HepG2 (cell line): ENCODE measurements around the gene PDE4D. TPM values are rescaled to one million over a fixed set of nuclear protein-coding genes. Genes with fewer than 3 reads are reported as not detected.

Experiments used
- DNMT1 ChIP-seq: sonication (generic); formaldehyde crosslinking; IDR thresholded peaks from 2 replicates; pipeline ENCODE4 v1.5.1; 2020; ENCODE audit warnings: mild to moderate bottlenecking, missing genetic modification reagents
- FOXA1 ChIP-seq, 2 experiments: fragments of 450-650 bp in 1 of 2; sonication (generic) in 1 of 2; formaldehyde crosslinking in 1 of 2; IDR thresholded peaks; 2 replicates each; pipeline versions ENCODE4 v1.4.0 to v1.6.1; 2016 to 2020; ENCODE audit warnings: missing genetic modification reagents in 1 of 2
- FOXP1 ChIP-seq, 2 experiments: fragments of 450-650 bp in 1 of 2; IDR thresholded peaks; 2 replicates each; pipeline ENCODE4 v1.6.1; 2017 to 2018; ENCODE audit warnings: antibody characterized with exemption in 1 of 2
- POLR2AphosphoS5 ChIP-seq: IDR thresholded peaks from 2 replicates; pipeline ENCODE4 v1.6.1; 2012; ENCODE audit warnings: low read depth, low read length
- SNAPC5 ChIP-seq: sonication (generic); formaldehyde crosslinking; IDR thresholded peaks from 2 replicates; pipeline ENCODE4 v1.8.1; 2023; ENCODE audit warnings: mild to moderate bottlenecking, missing genetic modification reagents, borderline replicate concordance
- SP1 ChIP-seq, 2 experiments: fragments of 450-650 bp in 1 of 2; sonication (generic) in 1 of 2; formaldehyde crosslinking in 1 of 2; IDR thresholded peaks; 2 replicates each; pipeline versions ENCODE4 v1.4.0 to v1.6.1; 2016 to 2020; ENCODE audit warnings: missing genetic modification reagents in 1 of 2
- TEAD3 ChIP-seq: optimal IDR thresholded peaks from 2 replicates; pipeline ENCODE3; 2016; ENCODE audit warnings: borderline replicate concordance
- TSC22D2 ChIP-seq: sonication (generic); formaldehyde crosslinking; IDR thresholded peaks from 2 replicates; pipeline ENCODE4 v1.5.1; 2020; ENCODE audit warnings: missing genetic modification reagents, mild to moderate bottlenecking, borderline replicate concordance
- ZBTB3 ChIP-seq: sonication (generic); formaldehyde crosslinking; IDR thresholded peaks from 2 replicates; pipeline ENCODE4 v1.4.0; 2020; ENCODE audit warnings: low read depth, mild to moderate bottlenecking, moderate library complexity, missing genetic modification reagents, borderline replicate concordance
- ZNF232 ChIP-seq: sonication (generic); formaldehyde crosslinking; IDR thresholded peaks from 2 replicates; pipeline ENCODE4 v1.4.0; 2020; ENCODE audit warnings: missing genetic modification reagents, borderline replicate concordance
- ZNF276 ChIP-seq: sonication (generic); formaldehyde crosslinking; IDR thresholded peaks from 2 replicates; pipeline ENCODE4 v1.4.0; 2020; ENCODE audit warnings: mild to moderate bottlenecking, low read depth, missing genetic modification reagents
- ZNF720 ChIP-seq: sonication (generic); formaldehyde crosslinking; IDR thresholded peaks from 2 replicates; pipeline ENCODE4 v1.4.0; 2020; ENCODE audit warnings: missing genetic modification reagents
- polyA plus RNA-seq, 8 experiments: library from polyadenylated mRNA; depleted of rRNA in 3 of 8; stranded (reverse) in 7 of 8; unstranded in 1 of 8; fragments of >200 nt; fragmentation: Illumina TruSeq in 4 of 8; extraction: Trizol in 4 of 8; gene quantifications; 2 replicates each; pipeline versions ENCODE4 v1.2.1 to v1.2.3, GENCODE V29; 2011 to 2016; ENCODE audit warnings: low read depth in 4 of 8, missing spikeins in 1 of 8, mixed read lengths in 1 of 8; ENCODE audit not compliant: insufficient read depth in 1 of 8
- total RNA-seq, 5 experiments: library from RNA; depleted of rRNA; stranded (reverse); fragments of >200 nt; fragmentation: Illumina TruSeq; extraction: Trizol; gene quantifications; 2 replicates each; pipeline ENCODE4 v1.2.3, GENCODE V29; 2016; ENCODE audit warnings: low read depth in 1 of 5
- TF ChIP-seq, protein P1 (sequence below): sonication (generic); formaldehyde crosslinking; IDR thresholded peaks from 2 replicates; pipeline ENCODE4 v1.4.0; 2020; ENCODE audit warnings: mild to moderate bottlenecking, missing genetic modification reagents
- TF ChIP-seq, protein P2 (sequence below): sonication (generic); formaldehyde crosslinking; IDR thresholded peaks from 2 replicates; pipeline ENCODE4 v1.4.0; 2020; ENCODE audit warnings: missing genetic modification reagents
- TF ChIP-seq, protein P3 (sequence below): sonication (generic); formaldehyde crosslinking; IDR thresholded peaks from 2 replicates; pipeline ENCODE4 v1.4.0; 2020; ENCODE audit warnings: missing genetic modification reagents; ENCODE audit errors: not compliant biosample characterization

The PDE4D gene
- total and polyA plus RNA-seq, 2 of the 13 experiments (the other 11 are each of a cell fraction or from before 2014, with no cell fraction given): 7.0 to 12.2 TPM

- TF ChIP-seq, protein P1, sequence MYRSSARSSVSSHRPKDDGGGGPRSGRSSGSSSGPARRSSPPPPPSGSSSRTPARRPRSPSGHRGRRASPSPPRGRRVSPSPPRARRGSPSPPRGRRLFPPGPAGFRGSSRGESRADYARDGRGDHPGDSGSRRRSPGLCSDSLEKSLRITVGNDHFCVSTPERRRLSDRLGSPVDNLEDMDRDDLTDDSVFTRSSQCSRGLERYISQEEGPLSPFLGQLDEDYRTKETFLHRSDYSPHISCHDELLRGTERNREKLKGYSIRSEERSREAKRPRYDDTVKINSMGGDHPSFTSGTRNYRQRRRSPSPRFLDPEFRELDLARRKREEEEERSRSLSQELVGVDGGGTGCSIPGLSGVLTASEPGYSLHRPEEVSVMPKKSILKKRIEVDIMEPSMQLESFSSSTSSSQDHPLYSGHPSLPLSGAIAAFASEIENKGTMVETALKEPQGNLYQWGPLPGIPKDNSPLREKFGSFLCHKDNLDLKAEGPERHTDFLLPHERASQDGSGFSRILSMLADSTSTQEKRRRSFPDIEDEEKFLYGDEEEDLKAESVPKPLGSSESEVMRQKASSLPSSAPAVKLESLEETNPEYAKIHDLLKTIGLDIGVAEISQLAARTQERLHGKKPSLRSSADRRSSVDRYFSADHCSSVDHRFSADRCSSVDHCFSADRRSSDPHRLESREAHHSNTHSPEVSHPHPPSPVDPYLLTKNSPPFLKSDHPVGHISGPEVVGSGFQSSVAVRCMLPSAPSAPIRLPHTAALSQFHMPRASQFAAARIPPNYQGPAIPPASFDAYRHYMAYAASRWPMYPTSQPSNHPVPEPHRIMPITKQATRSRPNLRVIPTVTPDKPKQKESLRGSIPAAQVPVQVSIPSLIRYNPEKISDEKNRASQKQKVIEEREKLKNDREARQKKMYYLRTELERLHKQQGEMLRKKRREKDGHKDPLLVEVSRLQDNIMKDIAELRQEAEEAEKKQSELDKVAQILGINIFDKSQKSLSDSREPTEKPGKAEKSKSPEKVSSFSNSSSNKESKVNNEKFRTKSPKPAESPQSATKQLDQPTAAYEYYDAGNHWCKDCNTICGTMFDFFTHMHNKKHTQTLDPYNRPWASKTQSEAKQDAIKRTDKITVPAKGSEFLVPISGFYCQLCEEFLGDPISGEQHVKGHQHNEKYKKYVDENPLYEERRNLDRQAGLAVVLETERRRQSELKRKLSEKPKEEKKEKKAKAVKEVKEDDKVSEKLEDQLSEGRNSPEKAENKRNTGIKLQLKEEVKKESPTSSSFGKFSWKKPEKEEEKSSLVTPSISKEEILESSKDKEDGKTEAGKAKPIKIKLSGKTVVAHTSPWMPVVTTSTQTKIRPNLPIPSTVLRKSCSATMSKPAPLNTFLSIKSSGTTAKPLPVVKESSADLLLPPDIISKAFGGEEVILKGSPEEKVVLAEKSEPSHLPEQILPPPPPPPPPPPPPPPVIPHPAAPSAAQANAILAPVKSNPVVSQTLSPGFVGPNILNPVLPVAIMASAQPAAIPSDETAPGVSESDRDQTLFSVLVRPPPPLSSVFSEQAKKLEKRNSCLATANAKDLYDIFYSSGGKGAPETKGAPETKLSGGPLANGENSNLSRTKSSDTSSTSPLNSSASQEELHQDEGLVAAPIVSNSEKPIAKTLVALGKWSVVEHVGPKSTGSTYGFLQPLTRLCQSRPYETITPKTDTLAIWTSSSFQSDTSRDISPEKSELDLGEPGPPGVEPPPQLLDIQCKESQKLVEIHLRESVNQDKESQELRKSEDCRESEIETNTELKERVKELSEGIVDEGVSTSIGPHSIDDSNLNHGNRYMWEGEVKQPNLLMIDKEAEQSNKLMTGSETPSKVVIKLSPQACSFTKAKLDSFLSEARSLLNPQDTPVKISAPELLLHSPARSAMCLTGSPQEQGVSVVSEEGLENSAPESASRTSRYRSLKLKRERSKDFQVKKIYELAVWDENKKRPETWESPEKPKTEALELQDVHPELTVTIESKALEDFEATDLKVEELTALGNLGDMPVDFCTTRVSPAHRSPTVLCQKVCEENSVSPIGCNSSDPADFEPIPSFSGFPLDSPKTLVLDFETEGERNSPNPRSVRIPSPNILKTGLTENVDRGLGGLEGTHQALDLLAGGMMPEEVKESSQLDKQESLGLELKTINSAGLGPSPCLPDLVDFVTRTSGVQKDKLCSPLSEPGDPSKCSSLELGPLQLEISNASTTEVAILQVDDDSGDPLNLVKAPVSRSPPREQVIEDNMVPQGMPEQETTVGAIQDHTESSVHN (CRISPR knock-in tag): no peak
- TF ChIP-seq ZNF232 (CRISPR knock-in tag) (no peak), ZBTB3 (CRISPR knock-in tag) (no peak), SNAPC5 (no peak), FOXP1 (IDR thresholded peaks at IDR 0.05) (no peak), FOXP1 (CRISPR knock-in tag; IDR thresholded peaks at IDR 0.05) (peak; percentile 39), POLR2AphosphoS5 (no peak), ZNF720 (no peak), TSC22D2 (CRISPR knock-in tag) (no peak), ZNF276 (CRISPR knock-in tag) (no peak), TEAD3 (CRISPR knock-in tag) (no peak), FOXA1 (IDR thresholded peaks at IDR 0.05) (no peak), FOXA1 (CRISPR knock-in tag; IDR thresholded peaks at IDR 0.05) (0 out of 2 replicates have a peak, but pooled peaks have one; percentile 7), SP1 (IDR thresholded peaks at IDR 0.05) (no peak), SP1 (CRISPR knock-in tag; IDR thresholded peaks at IDR 0.05) (no peak), DNMT1 (CRISPR knock-in tag) (no peak)
- TF ChIP-seq, protein P2, sequence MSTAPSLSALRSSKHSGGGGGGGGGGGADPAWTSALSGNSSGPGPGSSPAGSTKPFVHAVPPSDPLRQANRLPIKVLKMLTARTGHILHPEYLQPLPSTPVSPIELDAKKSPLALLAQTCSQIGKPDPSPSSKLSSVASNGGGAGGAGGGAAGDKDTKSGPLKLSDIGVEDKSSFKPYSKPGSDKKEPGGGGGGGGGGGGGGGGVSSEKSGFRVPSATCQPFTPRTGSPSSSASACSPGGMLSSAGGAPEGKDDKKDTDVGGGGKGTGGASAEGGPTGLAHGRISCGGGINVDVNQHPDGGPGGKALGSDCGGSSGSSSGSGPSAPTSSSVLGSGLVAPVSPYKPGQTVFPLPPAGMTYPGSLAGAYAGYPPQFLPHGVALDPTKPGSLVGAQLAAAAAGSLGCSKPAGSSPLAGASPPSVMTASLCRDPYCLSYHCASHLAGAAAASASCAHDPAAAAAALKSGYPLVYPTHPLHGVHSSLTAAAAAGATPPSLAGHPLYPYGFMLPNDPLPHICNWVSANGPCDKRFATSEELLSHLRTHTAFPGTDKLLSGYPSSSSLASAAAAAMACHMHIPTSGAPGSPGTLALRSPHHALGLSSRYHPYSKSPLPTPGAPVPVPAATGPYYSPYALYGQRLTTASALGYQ (CRISPR knock-in tag): peak; percentile 59; the same call in 1 of the 2 replicates
- TF ChIP-seq, protein P3, sequence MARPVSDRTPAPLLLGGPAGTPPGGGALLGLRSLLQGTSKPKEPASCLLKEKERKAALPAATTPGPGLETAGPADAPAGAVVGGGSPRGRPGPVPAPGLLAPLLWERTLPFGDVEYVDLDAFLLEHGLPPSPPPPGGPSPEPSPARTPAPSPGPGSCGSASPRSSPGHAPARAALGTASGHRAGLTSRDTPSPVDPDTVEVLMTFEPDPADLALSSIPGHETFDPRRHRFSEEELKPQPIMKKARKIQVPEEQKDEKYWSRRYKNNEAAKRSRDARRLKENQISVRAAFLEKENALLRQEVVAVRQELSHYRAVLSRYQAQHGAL: no peak
Measured at GRCh38 chr5:59040804-59041201, 852.7 kb downstream of the PDE4D start (continued).
